Epidermal melanocyte (primary cell): ENCODE results near the gene SANBR.
A peak's percentile ranks its signal among the peaks of the same experiment; 100 is the strongest.

Source experiments
- DNase-seq: peaks from one replicate; pipeline ENCODE4 v3.0.0; 2011; ENCODE audit warnings: low spot score; ENCODE audit not compliant: insufficient read length

SANBR gene

DNA sequence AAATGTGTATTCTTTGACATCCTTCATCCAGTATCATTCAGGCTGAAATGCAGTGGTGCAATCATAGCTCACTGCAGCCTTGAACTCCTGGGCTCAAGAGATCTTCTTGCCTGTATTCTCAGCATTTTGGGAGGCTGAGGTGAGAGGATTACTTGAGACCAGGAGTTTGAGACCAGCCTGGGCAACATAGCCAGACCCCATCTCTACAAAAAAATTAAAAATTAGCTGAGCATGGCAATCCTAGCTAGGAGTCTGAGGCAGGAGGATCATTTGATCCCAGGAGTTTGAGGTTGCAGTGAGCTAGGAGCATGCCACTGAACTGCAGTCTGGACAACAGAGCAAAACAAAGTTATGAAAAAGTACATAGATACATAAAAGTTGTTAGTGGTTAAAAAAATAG is 24.1 kb downstream of the SANBR start:
- no peak for DNase-seq

DNA sequence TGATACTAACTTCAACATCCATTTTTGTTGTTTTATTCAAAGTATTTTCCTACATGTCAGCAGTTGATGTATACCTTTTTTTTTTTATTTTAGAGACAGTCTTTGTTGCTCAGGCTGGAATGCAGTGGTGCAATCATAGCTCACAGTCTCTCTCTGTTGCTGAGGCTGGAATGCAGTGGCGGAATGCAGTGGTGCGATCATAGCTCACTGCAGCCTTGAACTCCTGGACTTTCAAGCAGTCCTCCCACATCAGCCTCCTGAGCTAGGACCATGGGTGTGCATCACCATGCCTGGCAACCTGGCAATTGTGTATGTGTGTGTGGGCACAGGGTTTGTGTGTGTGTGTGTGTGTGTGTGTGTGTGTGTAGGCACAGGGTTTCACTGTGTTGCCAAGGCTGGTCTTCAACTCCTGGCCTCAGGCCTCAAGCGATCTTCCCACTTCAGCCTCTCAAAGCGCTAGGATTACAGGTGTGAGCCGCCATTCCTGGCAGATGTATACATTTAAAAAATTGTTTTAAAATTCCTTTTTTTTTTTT is 24.8 kb downstream of the SANBR start:
- DNase-seq: no peak

DNA sequence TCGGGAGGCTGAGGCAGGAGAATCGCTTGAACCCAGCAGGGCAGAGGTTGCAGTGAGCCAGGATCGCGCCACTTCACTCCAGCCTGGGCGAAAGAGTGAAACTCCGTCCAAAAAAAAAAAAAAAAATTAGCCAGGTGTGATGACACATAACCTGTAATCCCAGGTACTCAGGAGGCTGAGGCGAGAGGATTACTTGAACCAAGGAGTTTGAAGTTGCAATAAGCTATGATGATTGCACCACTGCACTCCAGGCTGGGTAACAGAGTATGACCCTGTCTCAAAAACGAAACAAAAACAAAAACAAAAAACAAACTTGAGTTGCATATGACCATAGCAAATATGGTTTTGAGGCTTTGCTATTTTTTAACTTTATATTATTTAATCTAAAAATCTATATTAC is 25.8 kb downstream of the SANBR start:
- no peak for DNase-seq

DNA sequence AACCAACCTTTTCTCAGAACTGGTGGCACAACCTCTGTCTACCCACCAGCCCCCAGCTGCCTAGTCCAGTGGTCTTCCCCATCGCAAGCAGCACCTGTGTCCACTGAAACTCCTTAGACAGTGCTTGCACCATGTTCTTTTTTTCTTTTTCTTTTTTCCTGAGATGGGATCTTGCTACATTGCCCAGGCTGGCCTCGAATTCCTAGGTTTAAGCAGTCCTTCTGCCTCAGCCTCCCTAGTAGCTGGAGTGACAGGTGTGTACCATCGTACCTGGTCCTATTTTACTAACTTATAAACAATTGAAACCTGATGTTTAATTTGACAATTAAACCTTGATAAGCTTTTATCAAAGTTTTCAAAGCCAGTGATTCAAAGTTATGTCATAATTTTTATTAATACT is 30.8 kb downstream of the SANBR start:
- no peak for DNase-seq

DNA sequence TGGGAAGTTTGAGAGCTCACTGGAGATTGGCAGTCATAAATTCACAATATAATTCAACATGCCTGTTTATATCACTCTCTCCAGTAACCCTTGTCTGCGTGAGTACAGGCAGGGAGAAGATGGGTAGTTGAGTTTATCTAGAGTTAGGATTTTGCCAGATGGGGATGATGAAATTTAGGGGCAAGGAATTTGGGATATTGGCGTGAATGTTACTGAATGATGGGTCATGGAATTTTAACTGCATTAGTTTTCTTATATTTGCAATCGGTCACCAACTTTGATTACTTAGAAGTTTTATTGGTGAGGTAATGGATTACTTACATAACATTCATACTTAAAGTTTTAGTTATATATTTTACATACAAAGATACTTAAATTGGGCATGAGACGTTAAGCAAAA is 35.1 kb downstream of the SANBR start:
- peak; percentile 14 for DNase-seq

DNA sequence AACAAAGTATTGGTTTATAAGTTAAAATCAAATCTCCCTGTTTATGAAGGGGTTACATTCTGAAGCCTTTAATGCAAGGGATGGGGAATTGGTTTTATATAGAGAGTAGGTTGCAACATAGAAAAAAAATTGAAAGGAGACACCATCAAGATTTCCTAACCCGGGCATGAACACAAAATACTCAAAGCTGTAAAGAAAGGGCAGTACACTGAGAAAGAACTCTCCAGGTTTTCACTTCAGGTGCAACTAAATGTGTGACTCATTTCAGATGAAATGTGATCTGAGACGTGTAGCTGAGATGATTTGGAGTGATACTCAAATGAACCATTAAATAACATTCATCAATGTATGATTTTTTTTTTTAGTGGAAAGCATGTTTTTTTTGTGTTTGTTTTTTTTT is 43.6 kb downstream of the SANBR start:
- DNase-seq: no peak

DNA sequence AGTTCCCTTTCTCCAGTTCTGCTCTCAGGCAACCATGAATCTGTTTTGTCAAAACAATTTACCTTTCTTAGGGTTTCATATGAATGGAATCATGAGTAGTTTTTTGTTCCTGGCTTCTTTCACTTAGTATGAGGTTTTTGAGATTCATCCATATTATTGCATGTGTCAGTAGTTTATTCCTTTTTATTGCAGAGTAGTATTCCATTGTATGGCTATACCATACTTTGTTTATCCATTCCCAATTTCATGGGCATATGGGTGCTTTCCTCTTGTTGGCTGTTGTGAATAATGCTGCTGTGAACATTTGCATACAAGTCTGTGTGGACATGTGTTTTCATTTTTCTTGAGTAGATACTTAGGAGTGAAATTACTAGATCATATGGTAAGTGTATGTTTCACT is 46.0 kb downstream of the SANBR start:
- DNase-seq: no peak

DNA sequence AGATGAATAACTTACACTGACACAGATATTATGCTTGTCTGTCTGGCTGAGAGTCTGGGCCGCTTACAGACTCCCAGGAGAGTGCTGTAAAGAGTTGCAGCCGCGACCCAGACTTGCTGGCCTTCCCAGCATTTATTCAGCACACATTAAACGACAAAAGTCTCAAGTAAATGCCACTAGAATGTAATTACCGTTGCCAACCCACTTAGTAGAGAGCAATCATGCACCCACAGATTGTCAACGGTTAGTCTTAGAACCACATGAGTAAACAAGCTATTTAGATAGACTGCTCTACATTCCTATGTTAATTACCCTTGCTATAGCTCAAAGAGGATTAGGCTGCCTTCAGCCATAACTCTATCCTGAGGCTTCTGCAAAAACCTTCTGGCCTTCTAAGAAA is 48.5 kb downstream of the SANBR start:
- no peak for DNase-seq
